Measurements from ENCODE around the gene TRAPPC4.
A peak's percentile ranks its signal among the peaks of the same experiment; 100 is the strongest.

Gene TRAPPC4

GRCh38 chr11:119061256-119061655 lies 42.7 kb downstream of the TRAPPC4 start:
- peaks cover 3% of the 10 kb centered on the region; the same call in 1 of the 2 replicates for H3K36me3 ChIP-seq

GRCh38 chr11:119062779-119063178 lies 44.2 kb downstream of the TRAPPC4 start:
- H3K27ac ChIP-seq, result no peak overlapping the region
- no peak for TF ChIP-seq Cebpa-rat (IDR thresholded peaks at IDR 0.05)
- no peaks in the 10 kb centered on the region for H3K27me3 ChIP-seq
- H3K4me1 ChIP-seq, result peaks cover 34% of the 10 kb centered on the region
- H3K36me3 ChIP-seq, result peaks cover 3% of the 10 kb centered on the region; the same call in 1 of the 2 replicates
- H3K9ac ChIP-seq, result no peak overlapping the region
- H3K9me3 ChIP-seq, result no peaks in the 10 kb centered on the region
- H4K20me1 ChIP-seq, result no peaks in the 10 kb centered on the region
- H3K4me3 ChIP-seq, result no peak overlapping the region
- no peak overlapping the region for H3K4me2 ChIP-seq

More at GRCh38 chr11:119061256-119061655, 42.7 kb downstream of the TRAPPC4 start:
- no peak overlapping the region for H3K4me3 ChIP-seq
- peaks cover 27% of the 10 kb centered on the region for H3K4me1 ChIP-seq
- H3K9ac ChIP-seq, result no peak overlapping the region
- TF ChIP-seq Cebpa-rat (IDR thresholded peaks at IDR 0.05), result no peak
- H3K27ac ChIP-seq, result no peak overlapping the region
- no peaks in the 10 kb centered on the region for H3K27me3 ChIP-seq
- H4K20me1 ChIP-seq, result peaks cover 2% of the 10 kb centered on the region; the same call in 1 of the 2 replicates
- H3K9me3 ChIP-seq, result no peaks in the 10 kb centered on the region
- no peak overlapping the region for H3K4me2 ChIP-seq

GRCh38 chr11:119065369-119065768 lies 46.8 kb downstream of the TRAPPC4 start:
- Histone ChIP-seq H4K20me1 (no peaks in the 10 kb centered on the region), H3K27ac (no peak overlapping the region), H3K9me3 (no peaks in the 10 kb centered on the region), H3K4me3 (no peak overlapping the region), H3K4me2 (0 out of 2 replicates have a peak overlapping the region, but pooled peaks have one; percentile 96), H3K4me1 (peaks cover 44% of the 10 kb centered on the region), H3K9ac (no peak overlapping the region), H3K36me3 (peaks cover 12% of the 10 kb centered on the region), H3K27me3 (no peaks in the 10 kb centered on the region)
- no peak for TF ChIP-seq Cebpa-rat (IDR thresholded peaks at IDR 0.05)

- Histone ChIP-seq H3K27ac (peak within 1 kb of the TSS; percentile 86), H3K4me2 (peak within 1 kb of the TSS; percentile 96), H4K20me1 (no peaks in the 10 kb centered on the region), H3K36me3 (peaks cover 33% of the 10 kb centered on the region), H3K4me3 (peak within 1 kb of the TSS; percentile 94), H3K9ac (peak within 1 kb of the TSS; percentile 92), H3K4me1 (peaks cover 44% of the 10 kb centered on the region), H3K9me3 (no peaks in the 10 kb centered on the region), H3K27me3 (no peaks in the 10 kb centered on the region)
- no peak for TF ChIP-seq Cebpa-rat (IDR thresholded peaks at IDR 0.05)
These were observed 49.0 kb downstream of the TRAPPC4 start, which contains the start of gene VPS11 for GRCh38 chr11:119067371-119068222. Gene VPS11 (plus strand): TSS chr11:119067818. CDS start chr11:119067824, 6 bp downstream.
